HL-60 (cell line): ENCODE measurements around the gene FZR1.

Experiments used
- POLR2AphosphoS5 ChIP-seq: IDR thresholded peaks from 2 replicates; pipeline ENCODE4 v1.6.1; 2012; ENCODE audit warnings: low read depth
- TF ChIP-seq, protein P1 (sequence below): IDR thresholded peaks from one replicate; pipeline ENCODE4 v1.5.1; 2011; ENCODE audit warnings: low read length, control low read depth, inconsistent platforms; ENCODE audit not compliant: insufficient read depth
- TF ChIP-seq, protein P2 (sequence below): IDR thresholded peaks from 2 replicates; pipeline ENCODE4 v1.6.1; 2012; ENCODE audit warnings: low read depth; ENCODE audit not compliant: insufficient replicate concordance

- TF ChIP-seq, protein P1, sequence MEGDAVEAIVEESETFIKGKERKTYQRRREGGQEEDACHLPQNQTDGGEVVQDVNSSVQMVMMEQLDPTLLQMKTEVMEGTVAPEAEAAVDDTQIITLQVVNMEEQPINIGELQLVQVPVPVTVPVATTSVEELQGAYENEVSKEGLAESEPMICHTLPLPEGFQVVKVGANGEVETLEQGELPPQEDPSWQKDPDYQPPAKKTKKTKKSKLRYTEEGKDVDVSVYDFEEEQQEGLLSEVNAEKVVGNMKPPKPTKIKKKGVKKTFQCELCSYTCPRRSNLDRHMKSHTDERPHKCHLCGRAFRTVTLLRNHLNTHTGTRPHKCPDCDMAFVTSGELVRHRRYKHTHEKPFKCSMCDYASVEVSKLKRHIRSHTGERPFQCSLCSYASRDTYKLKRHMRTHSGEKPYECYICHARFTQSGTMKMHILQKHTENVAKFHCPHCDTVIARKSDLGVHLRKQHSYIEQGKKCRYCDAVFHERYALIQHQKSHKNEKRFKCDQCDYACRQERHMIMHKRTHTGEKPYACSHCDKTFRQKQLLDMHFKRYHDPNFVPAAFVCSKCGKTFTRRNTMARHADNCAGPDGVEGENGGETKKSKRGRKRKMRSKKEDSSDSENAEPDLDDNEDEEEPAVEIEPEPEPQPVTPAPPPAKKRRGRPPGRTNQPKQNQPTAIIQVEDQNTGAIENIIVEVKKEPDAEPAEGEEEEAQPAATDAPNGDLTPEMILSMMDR, result no peak
- TF ChIP-seq, protein P2, sequence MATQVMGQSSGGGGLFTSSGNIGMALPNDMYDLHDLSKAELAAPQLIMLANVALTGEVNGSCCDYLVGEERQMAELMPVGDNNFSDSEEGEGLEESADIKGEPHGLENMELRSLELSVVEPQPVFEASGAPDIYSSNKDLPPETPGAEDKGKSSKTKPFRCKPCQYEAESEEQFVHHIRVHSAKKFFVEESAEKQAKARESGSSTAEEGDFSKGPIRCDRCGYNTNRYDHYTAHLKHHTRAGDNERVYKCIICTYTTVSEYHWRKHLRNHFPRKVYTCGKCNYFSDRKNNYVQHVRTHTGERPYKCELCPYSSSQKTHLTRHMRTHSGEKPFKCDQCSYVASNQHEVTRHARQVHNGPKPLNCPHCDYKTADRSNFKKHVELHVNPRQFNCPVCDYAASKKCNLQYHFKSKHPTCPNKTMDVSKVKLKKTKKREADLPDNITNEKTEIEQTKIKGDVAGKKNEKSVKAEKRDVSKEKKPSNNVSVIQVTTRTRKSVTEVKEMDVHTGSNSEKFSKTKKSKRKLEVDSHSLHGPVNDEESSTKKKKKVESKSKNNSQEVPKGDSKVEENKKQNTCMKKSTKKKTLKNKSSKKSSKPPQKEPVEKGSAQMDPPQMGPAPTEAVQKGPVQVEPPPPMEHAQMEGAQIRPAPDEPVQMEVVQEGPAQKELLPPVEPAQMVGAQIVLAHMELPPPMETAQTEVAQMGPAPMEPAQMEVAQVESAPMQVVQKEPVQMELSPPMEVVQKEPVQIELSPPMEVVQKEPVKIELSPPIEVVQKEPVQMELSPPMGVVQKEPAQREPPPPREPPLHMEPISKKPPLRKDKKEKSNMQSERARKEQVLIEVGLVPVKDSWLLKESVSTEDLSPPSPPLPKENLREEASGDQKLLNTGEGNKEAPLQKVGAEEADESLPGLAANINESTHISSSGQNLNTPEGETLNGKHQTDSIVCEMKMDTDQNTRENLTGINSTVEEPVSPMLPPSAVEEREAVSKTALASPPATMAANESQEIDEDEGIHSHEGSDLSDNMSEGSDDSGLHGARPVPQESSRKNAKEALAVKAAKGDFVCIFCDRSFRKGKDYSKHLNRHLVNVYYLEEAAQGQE, result no peak
- TF ChIP-seq POLR2AphosphoS5, result no peak
Observed at GRCh38 chr19:3508771-3509535, 2.8 kb downstream of the FZR1 start.
